Measurements from ENCODE around the gene PTPRK.
"Not testable (repeated sequence)": the region's sequence is repeated elsewhere in the genome, so short reads cannot be mapped to it uniquely, and the experiment has no call there.

The PTPRK gene

DNA sequence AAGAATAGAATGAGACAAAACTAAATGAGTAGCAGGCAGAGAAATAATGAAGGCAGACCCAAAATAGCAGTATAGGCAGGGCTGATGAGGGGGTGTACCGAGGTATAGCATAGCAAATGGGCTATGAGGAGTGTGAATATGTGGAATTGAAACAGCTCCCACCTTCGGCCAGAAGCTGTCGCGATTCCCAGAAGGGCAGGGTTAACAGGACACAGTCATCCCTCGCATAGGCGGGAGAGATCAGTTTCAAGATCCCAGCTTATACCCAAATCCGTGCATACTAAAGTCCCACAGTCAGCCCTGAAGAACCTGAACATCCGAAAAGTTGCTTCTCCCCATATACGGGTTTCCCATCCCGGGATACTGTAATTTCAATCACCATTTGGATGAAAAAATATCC lies 82.7 kb downstream of the PTPRK start:
- no peak for DNase-seq

DNA sequence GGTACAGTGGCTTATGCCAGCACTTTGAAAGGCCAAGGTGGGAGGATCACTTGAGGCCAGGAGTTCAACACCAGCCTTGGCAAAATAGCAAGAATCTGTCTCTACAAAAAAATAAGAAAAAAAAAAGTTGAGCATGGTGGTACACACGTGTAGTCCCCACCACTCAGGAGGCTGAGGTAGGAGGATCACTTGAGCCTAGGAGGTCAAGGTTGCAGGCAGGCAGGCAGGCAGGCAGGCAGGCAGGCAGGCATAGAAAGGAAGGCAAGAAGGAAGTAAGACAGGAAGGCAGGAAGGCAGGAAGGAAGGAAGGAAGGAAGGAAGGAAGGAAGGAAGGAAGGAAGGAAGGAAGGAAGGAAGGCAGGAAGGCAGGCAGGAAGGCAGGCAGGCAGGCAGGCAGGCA lies 85.6 kb downstream of the PTPRK start:
- DNase-seq: not testable (repeated sequence)

DNA sequence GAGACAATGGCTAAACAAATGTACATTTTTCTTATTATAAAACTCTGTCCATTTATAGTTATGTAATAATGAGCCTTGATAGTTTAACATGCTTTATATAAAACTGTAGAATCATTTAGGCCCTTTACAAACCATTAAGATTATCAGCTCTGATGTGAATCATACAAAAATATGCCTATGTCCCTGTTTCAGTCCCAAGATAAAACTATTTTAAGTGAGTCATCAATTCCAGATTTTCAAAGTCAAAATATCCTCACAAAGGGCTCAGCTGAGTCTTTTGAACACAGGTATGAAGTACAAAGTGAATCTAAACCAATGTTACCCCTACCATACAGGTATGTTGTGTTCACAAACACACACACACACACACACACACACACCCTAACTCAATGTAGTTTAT lies 88.0 kb downstream of the PTPRK start:
- DNase-seq: no peak

DNA sequence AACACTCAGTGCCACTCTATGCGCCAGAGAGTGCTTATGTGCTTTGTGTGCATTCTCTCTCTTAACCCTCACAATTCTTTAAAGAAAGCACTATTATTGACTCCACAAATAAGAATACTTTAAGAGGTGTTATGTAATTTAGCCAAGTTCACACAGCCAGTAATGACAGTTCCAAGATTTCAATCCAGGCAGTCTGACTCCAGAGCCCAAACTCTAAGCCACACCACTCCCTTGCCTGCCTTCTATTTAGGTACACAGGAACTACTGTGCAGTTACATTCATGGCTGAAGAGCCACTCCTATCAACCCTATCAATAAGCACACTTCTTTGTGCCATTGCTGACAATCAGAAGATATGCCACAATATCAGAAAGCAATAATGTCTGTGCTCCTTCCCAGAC lies 93.3 kb downstream of the PTPRK start:
- DNase-seq: no peak

DNA sequence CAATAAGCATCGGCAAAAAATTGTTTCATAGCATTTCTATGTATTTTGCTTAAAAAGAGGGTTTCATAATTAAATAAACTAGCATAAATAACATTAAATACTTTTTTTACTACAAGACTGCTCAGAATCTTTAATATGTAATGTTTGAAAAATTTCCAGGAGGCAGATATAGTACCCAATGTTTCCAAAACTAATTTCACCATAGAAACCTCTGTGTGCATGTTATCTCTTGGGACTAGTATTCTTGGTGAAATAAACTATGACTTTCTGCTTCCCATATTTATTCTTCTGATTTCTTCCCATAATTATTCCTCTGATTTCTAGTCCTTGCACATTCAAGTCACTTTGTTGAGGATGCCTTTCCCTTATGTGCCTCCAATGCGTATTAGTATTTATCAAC lies 94.5 kb downstream of the PTPRK start:
- DNase-seq: no peak

DNA sequence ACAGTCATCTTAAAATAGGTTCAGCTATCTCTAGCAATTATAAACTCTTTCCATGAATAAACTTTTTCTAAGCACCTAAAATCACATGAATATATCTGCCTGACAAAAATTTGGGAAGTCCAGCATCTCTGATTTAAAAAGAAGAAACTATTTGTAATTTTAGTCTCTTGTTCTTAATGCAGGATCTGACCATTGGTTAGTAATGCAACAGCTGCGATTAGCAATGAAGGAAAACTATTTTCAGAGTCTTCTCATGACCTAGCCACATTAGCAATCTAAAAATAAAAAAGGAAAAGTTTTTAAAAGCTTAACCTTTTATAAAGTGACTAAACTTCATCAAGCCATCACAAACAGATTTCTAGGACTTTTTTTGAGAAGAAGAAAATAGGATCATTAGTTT lies 97.5 kb downstream of the PTPRK start:
- no peak for DNase-seq

DNA sequence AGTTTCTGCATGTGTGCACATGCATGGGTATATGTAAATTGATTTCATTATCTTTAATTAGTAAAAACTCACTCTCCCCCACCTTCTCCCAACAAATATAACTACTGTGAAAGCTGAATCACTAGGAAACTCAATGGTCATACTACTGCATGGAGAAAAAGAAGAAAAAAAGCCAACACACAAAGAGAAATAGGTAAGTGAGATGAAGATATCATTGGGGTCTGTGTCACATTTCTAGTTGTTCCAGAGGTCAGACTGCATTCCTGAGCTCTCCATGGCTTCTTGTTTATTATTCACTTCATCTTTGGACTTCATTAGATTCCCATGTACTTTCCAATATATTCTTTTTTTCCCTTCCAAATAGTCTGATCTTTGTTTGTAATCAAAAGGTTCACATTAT lies 98.2 kb downstream of the PTPRK start:
- DNase-seq: no peak

DNA sequence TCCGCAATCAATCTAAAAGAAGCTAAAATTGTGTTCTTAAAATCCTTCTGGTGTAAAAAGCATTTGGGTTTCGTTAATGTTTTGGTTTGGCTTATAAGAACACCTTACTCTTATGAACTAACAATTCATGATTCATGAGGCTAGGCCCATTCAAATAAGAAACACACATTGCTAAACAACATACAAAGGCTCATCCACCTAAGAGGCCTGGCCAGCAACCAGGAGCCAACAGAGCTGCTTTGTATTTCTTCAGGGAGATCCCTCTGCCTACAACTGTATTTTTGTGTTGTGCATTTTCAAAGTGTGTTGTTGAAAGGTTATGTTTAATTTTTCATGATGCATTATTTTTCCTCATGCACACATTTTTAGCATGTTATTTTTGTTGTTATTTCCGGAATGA lies 98.6 kb downstream of the PTPRK start:
- DNase-seq: no peak

DNA sequence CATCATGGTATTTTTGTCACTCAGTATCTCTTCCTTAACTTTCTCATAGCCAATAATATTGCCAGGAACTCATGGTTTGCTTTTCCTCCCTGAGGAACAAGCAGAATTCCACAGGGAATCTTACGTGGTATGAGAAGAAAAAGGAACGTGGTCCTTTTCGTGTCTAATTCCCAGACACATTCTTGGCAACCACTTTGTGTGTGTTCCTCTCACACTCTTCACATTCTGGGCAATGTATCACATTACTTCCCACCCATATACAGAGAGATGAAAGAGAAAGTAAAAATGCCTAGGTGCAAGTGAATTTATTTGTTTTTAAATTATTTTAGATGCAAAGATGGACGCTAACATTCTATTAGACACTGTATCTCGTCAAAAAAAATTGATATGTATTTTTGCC lies 102.7 kb downstream of the PTPRK start:
- DNase-seq: no peak

DNA sequence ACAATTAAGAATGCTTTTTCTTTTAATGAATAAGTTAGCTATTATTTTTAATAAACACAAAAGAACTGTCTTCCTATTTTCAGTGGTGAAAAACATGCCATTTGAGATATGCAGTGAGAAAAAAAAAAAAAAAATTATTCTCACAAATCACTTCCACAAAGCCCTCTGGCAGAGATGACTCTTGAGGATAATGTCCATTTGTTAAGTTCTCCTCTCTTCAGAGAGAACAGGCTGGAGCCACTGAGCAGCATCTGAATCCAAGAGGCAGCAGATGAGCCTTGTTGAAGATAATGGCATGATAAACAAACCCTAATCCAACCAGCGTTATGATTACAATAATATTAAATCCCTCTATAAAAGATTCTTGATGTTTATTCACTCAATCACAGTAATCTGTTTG lies 105.0 kb downstream of the PTPRK start:
- DNase-seq: no peak

DNA sequence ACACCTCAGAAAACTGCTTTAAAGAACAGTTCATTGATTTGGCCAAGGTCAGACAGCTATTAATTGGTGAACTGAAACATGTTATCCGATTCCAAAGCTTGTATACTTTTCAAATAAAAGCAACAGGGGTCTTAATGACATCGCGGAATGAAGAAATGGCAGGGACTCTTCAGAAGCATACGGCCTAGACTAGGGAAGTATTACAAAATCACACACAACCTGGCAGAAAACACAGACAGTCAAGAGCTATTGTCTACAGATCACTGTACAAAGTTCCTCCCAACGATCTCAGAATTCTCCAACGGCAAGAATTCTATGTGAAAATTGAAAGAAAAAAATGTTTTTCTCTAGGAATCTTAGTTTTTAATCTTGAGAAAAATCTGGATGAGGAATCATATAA lies 105.5 kb downstream of the PTPRK start:
- no peak for DNase-seq

DNA sequence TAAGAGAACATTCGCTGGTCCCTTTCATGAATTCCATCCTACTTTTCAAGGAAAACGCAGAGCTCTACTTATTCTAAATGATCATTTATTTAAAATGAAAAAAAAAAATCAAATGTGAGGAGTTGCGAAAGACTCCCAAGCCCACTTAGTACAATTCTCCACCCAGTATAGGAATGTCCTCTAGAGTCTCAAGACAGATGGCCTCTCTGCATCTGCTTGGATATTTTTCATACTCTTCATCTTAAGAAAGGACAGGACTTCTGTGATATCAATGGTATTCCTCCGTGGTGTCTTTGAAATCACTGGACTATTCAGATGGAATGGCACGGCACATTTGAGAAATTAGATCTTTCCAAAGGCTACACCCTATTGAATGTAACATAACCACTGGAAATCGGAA lies 107.1 kb downstream of the PTPRK start:
- no peak for DNase-seq

DNA sequence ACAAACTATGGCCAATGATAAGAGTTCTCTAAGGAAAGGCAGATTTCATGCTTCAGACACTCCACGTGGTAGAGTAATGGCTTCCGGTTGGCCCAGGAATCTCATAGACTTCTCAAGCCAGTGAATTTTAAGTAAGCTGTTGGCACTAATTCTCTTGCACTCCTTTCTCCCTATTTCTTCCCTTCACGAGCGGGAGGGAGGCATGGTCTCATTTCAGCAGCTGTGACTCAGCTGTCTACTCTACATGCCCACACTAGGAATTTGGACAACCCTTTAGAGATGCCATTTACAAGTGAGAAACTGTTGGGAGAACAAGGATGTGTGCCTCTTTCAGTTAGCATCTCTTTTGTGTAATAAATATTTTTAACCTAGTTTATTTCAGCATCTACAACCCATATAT lies 107.7 kb downstream of the PTPRK start:
- DNase-seq: no peak

DNA sequence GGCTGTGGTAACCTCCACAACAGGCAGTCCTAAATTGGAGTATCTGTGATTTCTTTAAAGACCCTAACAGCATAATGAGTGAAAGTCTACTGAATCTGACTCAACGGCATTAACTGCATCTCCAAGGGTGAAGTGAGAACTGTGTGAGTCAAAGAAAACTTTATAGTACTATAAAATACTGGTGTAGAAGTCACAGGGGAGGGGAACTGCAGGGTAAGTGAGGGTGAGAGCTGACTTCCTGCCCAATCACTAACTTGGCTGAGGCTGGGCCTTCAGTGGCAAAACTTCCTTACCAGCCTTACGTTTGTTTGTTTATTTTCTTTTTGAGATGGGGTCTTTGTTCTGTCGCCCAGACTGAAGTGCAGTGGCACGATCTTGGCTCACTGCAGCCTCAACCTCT lies 109.8 kb downstream of the PTPRK start:
- DNase-seq: no peak

DNA sequence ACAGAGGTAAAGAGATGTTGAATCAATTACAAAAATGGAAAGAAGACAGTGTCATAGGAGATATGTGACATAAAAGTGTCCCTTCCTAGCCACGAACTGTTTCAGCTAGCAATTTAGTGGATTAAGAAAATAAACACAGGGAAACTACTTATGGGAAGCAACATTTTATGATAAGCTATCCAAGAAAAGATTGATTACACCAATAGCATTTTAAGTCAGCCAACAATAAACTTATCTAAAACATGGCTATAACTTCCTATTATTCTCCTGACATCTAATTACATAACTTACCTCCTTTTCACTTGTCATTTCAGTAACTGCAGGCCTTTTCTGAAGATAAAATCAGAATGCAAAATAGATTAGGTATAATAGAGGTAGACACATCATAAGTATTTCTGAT lies 111.4 kb downstream of the PTPRK start:
- DNase-seq: no peak

DNA sequence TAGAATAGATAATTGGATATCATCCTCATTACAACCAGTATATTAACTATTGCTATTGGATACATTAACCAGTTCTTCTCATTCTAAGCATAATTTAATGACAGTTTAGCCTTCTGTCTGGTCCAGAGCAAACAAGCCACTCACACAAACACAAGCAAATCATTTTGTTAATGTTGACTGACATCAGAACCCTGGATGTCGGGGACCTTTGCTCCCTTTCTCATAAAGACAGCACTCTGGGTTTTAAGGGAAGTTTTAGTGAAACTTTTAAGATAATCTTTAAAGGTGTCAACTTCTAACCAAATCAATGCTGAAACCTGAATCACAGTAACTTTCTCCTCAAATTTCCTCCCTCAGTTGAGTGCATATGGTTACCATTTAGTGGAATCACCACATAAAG lies 113.9 kb downstream of the PTPRK start:
- no peak for DNase-seq

DNA sequence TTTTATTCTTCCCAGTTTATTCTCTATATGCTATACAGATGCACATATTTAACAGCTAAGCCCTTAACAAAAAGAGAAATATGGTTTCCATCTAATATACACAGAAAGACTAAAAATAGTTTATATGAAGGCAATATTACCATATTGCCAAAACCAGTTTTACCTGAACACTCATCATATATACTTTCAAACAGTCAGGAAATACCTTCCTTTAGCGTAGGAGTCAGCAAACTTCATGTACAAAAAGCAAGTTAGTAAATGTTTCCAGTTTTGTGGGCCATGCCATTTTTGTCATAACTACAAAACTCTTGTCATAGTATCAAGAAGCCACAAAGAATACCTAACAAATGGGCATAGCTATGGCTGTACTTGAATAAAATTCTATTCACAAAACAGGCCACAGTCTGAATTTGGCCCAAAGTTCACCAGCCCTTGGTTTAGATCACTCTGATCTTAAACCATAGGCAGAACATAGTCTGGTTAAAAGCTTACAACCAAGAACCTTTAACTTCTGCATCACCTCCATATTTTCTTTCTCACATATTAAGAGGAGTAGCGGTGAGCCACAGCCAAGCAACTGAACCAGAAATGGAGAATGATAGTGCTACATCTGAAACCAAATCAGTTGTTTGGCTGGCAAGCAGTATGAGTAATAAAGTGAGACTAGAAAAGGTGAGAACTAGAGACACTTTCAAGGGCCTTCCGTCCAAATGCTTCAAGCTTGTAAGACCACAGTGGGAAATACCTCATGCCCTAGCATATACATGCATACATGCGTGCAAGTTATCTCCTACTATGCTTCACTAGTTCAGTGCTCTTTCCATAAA lies 116.6 kb downstream of the PTPRK start:
- no peak for DNase-seq

DNA sequence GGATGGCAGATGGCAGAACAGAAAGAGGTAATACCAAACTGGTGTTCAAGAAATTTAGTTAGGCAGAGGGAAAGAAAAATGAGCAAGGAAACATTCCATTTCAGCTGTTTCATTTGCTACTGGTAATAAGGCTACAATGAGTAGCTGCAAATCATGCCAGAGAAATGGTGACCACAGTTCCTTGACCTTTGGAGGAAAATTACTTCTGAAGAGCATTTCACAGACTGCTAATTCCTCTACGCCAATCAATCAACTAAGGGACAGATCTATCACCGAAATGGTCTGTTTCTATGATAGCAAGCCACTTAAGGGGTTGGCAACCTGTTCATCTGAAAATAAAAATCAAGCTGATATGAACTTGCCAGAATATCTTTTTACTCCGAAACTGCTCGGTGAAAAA lies 119.5 kb downstream of the PTPRK start:
- no peak for DNase-seq

DNA sequence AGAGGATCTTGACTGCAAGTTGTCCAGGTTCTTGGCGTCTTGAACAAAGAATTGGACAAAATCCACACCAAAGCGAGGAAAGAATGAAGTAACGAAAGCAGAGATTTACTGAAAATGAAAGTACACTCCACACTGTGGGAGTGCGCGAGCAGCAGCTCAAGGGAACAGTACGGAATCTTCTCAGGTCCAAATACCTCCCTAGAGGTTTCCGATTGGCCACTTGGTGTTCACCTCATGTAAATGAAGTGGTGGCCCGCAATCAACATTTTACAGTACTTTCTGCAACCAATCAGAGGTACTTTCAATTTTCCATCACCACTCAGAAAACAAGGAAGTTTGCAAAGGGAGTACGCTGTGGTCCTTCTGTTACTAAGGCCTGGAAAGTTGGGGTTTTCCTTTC lies 122.4 kb downstream of the PTPRK start:
- DNase-seq: no peak

DNA sequence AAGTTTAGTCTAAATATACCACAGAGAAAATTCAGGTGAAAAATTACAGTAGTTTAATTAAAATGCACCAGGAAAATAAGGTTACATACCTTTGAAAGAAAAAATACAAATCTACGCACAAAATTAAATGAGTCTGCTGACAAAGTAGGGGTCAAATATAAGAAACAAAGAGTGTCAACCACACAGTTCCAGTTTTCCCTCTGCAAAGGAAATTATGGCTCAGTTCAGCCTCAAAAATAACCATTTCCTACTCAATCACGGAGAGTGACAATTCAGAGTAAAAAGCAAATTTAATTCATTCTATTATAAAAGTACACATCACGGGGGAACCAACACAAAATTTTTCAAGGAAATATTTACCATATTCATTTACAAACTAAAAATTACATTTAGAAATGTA lies 124.8 kb downstream of the PTPRK start:
- no peak for DNase-seq

DNA sequence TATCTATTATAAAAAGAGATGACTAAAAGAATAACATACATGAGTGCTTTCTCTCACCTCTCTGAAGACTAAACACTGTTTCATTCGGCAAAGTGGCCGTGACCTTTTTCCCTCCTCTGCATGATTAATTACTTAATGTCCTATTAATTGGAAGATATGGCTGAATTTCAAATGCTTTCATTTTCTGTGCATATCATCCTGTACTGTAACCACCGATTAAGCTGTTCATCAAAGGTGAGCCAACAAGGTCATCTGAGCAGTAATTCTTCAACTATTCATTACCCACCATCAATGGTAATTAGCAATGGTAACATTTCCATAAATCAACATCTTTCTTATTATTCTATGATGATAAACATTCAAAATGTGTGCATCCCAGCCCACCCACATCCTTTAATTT lies 125.2 kb downstream of the PTPRK start:
- DNase-seq: no peak

DNA sequence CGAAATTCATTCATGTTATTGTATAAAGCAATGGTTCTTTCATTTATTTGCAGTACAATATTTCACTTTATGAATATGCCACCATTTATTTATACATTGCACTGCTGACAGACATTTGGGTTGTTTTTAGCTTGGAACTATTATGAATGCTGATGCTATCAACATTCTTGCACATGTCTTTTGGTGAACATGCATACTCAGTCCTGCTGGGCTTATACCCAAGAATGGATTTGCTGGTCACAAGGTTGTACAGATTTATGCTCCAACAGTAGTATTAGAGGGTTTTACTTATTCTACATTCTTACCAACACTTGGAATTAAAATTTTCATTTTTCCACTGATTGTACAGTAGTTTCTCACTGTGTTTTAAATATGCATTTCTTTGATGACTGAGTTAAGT lies 126.2 kb downstream of the PTPRK start:
- DNase-seq: no peak

DNA sequence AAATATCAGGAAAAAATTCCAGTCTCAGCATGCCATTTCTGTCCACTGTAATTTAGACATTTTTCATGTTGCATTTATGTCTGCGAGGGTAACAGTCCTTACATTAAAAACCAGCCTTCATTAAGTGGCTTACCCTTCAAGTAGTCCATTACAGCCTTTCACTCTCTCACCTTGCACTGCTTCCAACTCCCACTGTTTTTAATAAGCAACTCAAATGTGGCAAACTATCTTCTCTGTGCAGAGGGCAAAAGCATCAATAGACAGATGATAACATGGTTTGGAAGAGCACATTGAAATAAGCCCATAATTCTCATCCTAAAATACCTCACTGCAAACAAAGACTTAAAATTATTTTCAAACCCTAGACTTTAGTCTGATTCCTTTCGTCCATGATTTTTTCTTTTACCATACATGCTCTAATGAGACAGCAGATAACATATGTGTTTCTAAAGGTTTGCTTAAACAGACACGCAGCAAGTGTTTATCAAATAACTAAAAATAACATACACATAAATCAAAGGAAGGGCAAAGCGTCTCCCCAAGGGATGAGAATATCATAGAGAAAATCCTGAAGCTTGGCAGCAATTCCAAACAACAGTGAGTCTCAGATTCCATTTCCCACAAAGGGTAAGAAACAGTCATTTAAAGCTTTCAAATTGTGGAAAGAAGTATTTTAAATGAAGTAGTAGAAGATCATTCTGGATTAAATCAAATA lies 130.4 kb downstream of the PTPRK start:
- DNase-seq: no peak

DNA sequence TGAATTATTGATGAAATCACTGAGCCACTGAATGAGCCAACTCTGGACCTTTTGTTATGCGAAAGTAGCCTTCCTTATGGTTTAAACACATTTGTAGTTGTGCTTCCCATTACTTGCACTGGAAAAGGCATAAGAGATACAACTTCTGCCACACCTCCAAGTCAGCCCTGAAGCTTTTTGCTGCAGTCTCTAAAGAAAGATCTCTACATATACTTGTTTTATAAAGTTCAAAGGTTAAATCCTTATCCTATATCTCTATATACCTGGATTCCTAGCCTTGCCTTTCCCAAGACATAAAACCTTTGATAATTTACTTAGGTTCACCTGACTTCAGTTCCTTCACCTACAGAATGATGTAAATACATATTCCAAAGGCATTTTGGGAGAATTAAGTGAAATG lies 132.0 kb downstream of the PTPRK start:
- no peak for DNase-seq

DNA sequence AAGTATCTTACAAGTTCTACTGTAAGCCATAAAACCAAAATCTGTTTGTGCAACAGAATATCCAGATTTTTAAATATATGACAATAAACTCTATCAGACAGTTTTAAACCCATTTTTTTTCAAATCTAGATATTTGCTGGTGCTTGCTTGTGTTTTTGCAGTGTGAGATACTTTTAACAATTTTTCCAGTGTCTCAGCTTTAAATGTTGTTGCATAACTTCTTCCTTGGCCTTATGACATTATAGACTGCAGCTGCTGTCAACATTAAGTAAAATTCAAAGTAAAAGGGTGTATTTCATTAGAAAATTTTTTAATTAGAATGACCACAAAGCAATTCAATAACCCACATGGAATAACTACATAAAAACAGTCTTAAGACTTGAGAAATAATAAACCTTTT lies 139.5 kb downstream of the PTPRK start:
- DNase-seq: no peak

Measured in activated CD8-positive, alpha-beta memory T cell treated with anti-CD3 and anti-CD28 coated beads, Interleukin-2, amount 50 U/mL, for 4 hours (primary cell).